Kasumi-1 (cell line): ENCODE results near the gene MAP3K20.
"Not testable (repeated sequence)": the region's sequence is repeated elsewhere in the genome, so short reads cannot be mapped to it uniquely, and the experiment has no call there.

Experiments used
- DNase-seq, 2 experiments: peaks; one replicate each; lab custom pipeline; 2025; lab: John Stamatoyannopoulos, UW

Gene MAP3K20

GRCh38 chr2:173161507-173161906 is 85.9 kb downstream of the MAP3K20 start:
- no peak for DNase-seq

- not testable (repeated sequence) for DNase-seq
These were observed 87.7 kb downstream of the MAP3K20 start for GRCh38 chr2:173163357-173163756.

GRCh38 chr2:173164396-173164795 is 88.8 kb downstream of the MAP3K20 start:
- no peak for DNase-seq

GRCh38 chr2:173165443-173166238 is 90.0 kb downstream of the MAP3K20 start:
- no peak for DNase-seq

- no peak for DNase-seq
These were observed 95.7 kb downstream of the MAP3K20 start for GRCh38 chr2:173171321-173171720.

- no peak for DNase-seq
These were observed 96.4 kb downstream of the MAP3K20 start for GRCh38 chr2:173171924-173172643.

- DNase-seq: not testable (repeated sequence)
These were observed 98.7 kb downstream of the MAP3K20 start for GRCh38 chr2:173174339-173174738.

GRCh38 chr2:173175222-173175621 is 99.6 kb downstream of the MAP3K20 start:
- no peak for DNase-seq

- DNase-seq: no peak
These were observed 106.3 kb downstream of the MAP3K20 start for GRCh38 chr2:173181982-173182381.

GRCh38 chr2:173184031-173185004 is 108.7 kb downstream of the MAP3K20 start:
- DNase-seq: no peak

GRCh38 chr2:173185437-173185836 is 109.8 kb downstream of the MAP3K20 start:
- DNase-seq: no peak

- no peak for DNase-seq
These were observed 112.5 kb downstream of the MAP3K20 start for GRCh38 chr2:173187941-173188788.

GRCh38 chr2:173191601-173192000 is 116.0 kb downstream of the MAP3K20 start:
- no peak for DNase-seq

- no peak for DNase-seq
These were observed 116.4 kb downstream of the MAP3K20 start for GRCh38 chr2:173192071-173192470.

GRCh38 chr2:173193925-173194324 is 118.3 kb downstream of the MAP3K20 start:
- no peak for DNase-seq

- DNase-seq: no peak
These were observed 119.5 kb downstream of the MAP3K20 start for GRCh38 chr2:173195100-173195499.

GRCh38 chr2:173196080-173196479 is 120.4 kb downstream of the MAP3K20 start:
- DNase-seq: no peak

- no peak for DNase-seq
These were observed 121.0 kb downstream of the MAP3K20 start for GRCh38 chr2:173196638-173197037.

GRCh38 chr2:173198327-173198726 is 122.7 kb downstream of the MAP3K20 start:
- no peak for DNase-seq

GRCh38 chr2:173199294-173199693 is 123.6 kb downstream of the MAP3K20 start:
- DNase-seq: no peak

- DNase-seq: no peak
These were observed 126.9 kb downstream of the MAP3K20 start for GRCh38 chr2:173202570-173202969.
